SK-N-MC (cell line): ENCODE measurements around the gene F2RL2.
A peak's percentile ranks its signal among the peaks of the same experiment; 100 is the strongest.
"Not testable (repeated sequence)": the region's sequence is repeated elsewhere in the genome, so short reads cannot be mapped to it uniquely, and the experiment has no call there.

Experiments used
- DNase-seq: peaks from one replicate; pipeline ENCODE4 v3.0.0-alpha.2; 2011; ENCODE audit warnings: low read depth, low spot score
- H3K27ac ChIP-seq: fragments of 200-600 bp; sonication (generic); 2 replicates; pipeline ENCODE4 v1.5.1; 2016; ENCODE audit warnings: mixed run types
- H3K36me3 ChIP-seq: fragments of 200-600 bp; sonication (generic); 2 replicates; pipeline ENCODE4 v1.6.1; 2017; ENCODE audit warnings: antibody characterized with exemption, low read length, mixed read lengths; ENCODE audit not compliant: insufficient read depth
- H3K4me3 ChIP-seq: fragments of 200-600 bp; sonication (generic); 2 replicates; pipeline ENCODE4 v1.5.1; 2016
- H3K9ac ChIP-seq: fragments of 200-600 bp; sonication (generic); 2 replicates; pipeline ENCODE4 v1.8.0; 2017; ENCODE audit warnings: mixed run types, mixed read lengths; ENCODE audit not compliant: insufficient read length
- H3K9me3 ChIP-seq: fragments of 200-600 bp; sonication (generic); 2 replicates; pipeline ENCODE4 v1.6.1; 2017; ENCODE audit warnings: low read depth, mild to moderate bottlenecking, antibody characterized with exemption, low read length, moderate library complexity, mixed read lengths
- EZH2 ChIP-seq: fragments of 200-600 bp; sonication (generic); IDR thresholded peaks from one replicate; pipeline ENCODE4 v1.6.1; 2017; ENCODE audit warnings: antibody characterized with exemption
- FOXP2 ChIP-seq: optimal IDR thresholded peaks from 2 replicates; pipeline ENCODE3; 2011; ENCODE audit warnings: mild to moderate bottlenecking, moderate library complexity; ENCODE audit not compliant: insufficient read depth; ENCODE audit errors: extremely low read length, control extremely low read depth
- POLR2AphosphoS5 ChIP-seq: IDR thresholded peaks from 2 replicates; pipeline ENCODE4 v1.6.1; 2012; ENCODE audit warnings: mild to moderate bottlenecking, low read depth, low read length, borderline replicate concordance

F2RL2 gene

GRCh38 chr5:76616206-76616605, 7.0 kb downstream of the F2RL2 start:
- Histone ChIP-seq H3K9ac (no peak overlapping the region), H3K9me3 (no peaks in the 10 kb centered on the region), H3K4me3 (no peak overlapping the region; the same call in 1 of the 2 replicates), H3K27ac (no peak overlapping the region; the same call in 1 of the 2 replicates), H3K36me3 (no peaks in the 10 kb centered on the region; the same call in 1 of the 2 replicates)
- no peak for TF ChIP-seq FOXP2
- no peak for TF ChIP-seq POLR2AphosphoS5
- no peak for TF ChIP-seq EZH2
- DNase-seq = no peak

- peak overlapping the region; percentile 31; the same call in 1 of the 2 replicates for H3K4me3 ChIP-seq
- no peaks in the 10 kb centered on the region; the same call in 1 of the 2 replicates for H3K36me3 ChIP-seq
- H3K9me3 ChIP-seq = no peaks in the 10 kb centered on the region
- no peak overlapping the region for H3K9ac ChIP-seq
- TF ChIP-seq EZH2 (no peak), POLR2AphosphoS5 (no peak), FOXP2 (no peak)
- peak overlapping the region; percentile 4; the same call in 1 of the 2 replicates for H3K27ac ChIP-seq
- peak; percentile 74 for DNase-seq
These were observed 7.4 kb downstream of the F2RL2 start for GRCh38 chr5:76615759-76616158.

- no peak for DNase-seq
- TF ChIP-seq EZH2 (no peak), POLR2AphosphoS5 (no peak), FOXP2 (no peak)
- no peak overlapping the region for H3K27ac ChIP-seq
These were observed 10.3 kb downstream of the F2RL2 start for GRCh38 chr5:76612942-76613341.

GRCh38 chr5:76610196-76610595, 13.0 kb downstream of the F2RL2 start:
- Histone ChIP-seq H3K4me3 (no peak overlapping the region), H3K36me3 (peaks cover 3% of the 10 kb centered on the region)
- TF ChIP-seq EZH2 (no peak), FOXP2 (no peak), POLR2AphosphoS5 (no peak)

More at GRCh38 chr5:76612942-76613341, 10.3 kb downstream of the F2RL2 start:
- no peaks in the 10 kb centered on the region for H3K9me3 ChIP-seq
- no peak overlapping the region for H3K9ac ChIP-seq
- no peak overlapping the region for H3K4me3 ChIP-seq
- no peaks in the 10 kb centered on the region; the same call in 1 of the 2 replicates for H3K36me3 ChIP-seq

GRCh38 chr5:76608833-76609232, 14.4 kb downstream of the F2RL2 start:
- Histone ChIP-seq H3K36me3 (peaks cover 3% of the 10 kb centered on the region), H3K27ac (no peak overlapping the region), H3K9ac (no peak overlapping the region), H3K4me3 (no peak overlapping the region), H3K9me3 (no peaks in the 10 kb centered on the region)
- TF ChIP-seq EZH2 (no peak), POLR2AphosphoS5 (no peak), FOXP2 (no peak)
- no peak for DNase-seq

More at GRCh38 chr5:76610196-76610595, 13.0 kb downstream of the F2RL2 start:
- DNase-seq = no peak
- no peaks in the 10 kb centered on the region for H3K9me3 ChIP-seq
- H3K27ac ChIP-seq = no peak overlapping the region
- H3K9ac ChIP-seq = no peak overlapping the region

- Histone ChIP-seq H3K9ac (no peak overlapping the region), H3K4me3 (no peak overlapping the region), H3K9me3 (no peaks in the 10 kb centered on the region), H3K27ac (no peak overlapping the region), H3K36me3 (peaks cover 3% of the 10 kb centered on the region)
- no peak for DNase-seq
- no peak for TF ChIP-seq POLR2AphosphoS5
- no peak for TF ChIP-seq EZH2
- no peak for TF ChIP-seq FOXP2
These were observed 15.8 kb downstream of the F2RL2 start for GRCh38 chr5:76607353-76607871.

- H3K9me3 ChIP-seq = no peaks in the 10 kb centered on the region
- no peak overlapping the region for H3K4me3 ChIP-seq
- no peak overlapping the region for H3K27ac ChIP-seq
- no peak for DNase-seq
- no peak for TF ChIP-seq EZH2
- H3K36me3 ChIP-seq = peaks cover 3% of the 10 kb centered on the region
- no peak overlapping the region for H3K9ac ChIP-seq
These were observed 16.5 kb downstream of the F2RL2 start for GRCh38 chr5:76606701-76607100.

- TF ChIP-seq EZH2 (no peak), POLR2AphosphoS5 (no peak), FOXP2 (no peak)
- no peak for DNase-seq
- H3K27ac ChIP-seq = no peak overlapping the region
- peaks cover 3% of the 10 kb centered on the region; the same call in 1 of the 2 replicates for H3K36me3 ChIP-seq
- H3K9ac ChIP-seq = no peak overlapping the region
- H3K9me3 ChIP-seq = no peaks in the 10 kb centered on the region
- H3K4me3 ChIP-seq = no peak overlapping the region
These were observed 18.4 kb downstream of the F2RL2 start for GRCh38 chr5:76604838-76605237.

- DNase-seq, H3K9ac ChIP-seq, H3K36me3 ChIP-seq, H3K4me3 ChIP-seq, H3K9me3 ChIP-seq, H3K27ac ChIP-seq: not testable (repeated sequence)
These were observed 19.2 kb downstream of the F2RL2 start for GRCh38 chr5:76603991-76604390.
